Gastrocnemius medialis (tissue), 4 donors: ENCODE measurements around the gene TEX2.

Experiments
- POLR2A ChIP-seq, 2 donors: fragments of 450-650 bp; IDR thresholded peaks; one replicate each; pipeline ENCODE4 v1.6.1; 2017; ENCODE audit warnings: antibody characterized with exemption in 2 of 2, mild to moderate bottlenecking in 2 of 2, moderate library complexity in 2 of 2
- TF ChIP-seq, protein P1 (sequence below), 5 experiments: fragments of 450-650 bp in 3 of 5; fragments of 200-600 bp in 2 of 5; sonication (generic) in 2 of 5; IDR thresholded peaks in 4 of 5; conservative IDR thresholded peaks in 1 of 5; 1 replicate in 4 of 5; 2 replicates in 1 of 5; pipeline ENCODE4 v1.5.1; 2016 to 2019; ENCODE audit warnings: antibody characterized with exemption in 5 of 5, mild to moderate bottlenecking in 3 of 5, moderate library complexity in 3 of 5

DNA sequence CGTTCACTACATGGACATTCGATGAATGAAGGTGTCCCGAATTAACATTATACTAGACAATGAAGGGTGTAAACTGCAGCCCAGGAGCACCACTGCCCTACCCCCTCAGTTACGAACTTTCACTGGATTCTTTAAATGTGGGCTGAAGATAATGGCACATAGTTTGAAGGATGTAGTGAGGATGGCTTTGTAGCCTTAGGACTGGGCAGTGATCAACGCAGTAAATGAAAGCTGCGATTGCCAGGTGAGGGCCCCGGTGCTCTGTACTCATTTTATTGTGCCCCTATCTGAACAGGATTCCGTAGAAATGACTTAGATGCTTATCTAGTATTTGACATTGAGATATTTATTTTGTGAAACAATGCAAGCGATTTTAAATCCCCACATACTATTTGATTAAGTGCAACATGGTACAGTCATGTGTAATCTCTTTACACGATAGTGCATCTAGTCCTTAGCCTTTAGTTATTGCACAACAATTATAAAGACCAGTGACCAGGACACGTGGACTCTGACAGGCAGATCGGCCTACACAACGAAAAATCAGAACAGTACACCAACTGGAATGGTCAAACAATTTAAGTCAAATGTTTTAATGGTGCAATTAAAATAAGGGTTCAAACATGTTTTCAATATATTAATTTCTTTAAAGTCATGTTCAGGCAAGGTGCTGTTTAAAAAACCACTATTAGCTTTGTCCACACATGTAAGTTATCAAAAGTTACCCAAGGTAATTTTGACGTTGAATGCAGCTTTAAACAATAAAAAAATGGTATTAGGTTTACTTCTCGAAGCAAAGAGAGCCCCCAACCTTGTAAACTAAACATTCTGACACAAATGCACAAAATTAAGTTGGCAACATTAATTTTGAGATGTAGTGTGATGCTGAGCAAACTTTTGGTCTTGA lies 115.7 kb downstream of the TEX2 start:
- no peak for TF ChIP-seq POLR2A (IDR thresholded peaks at IDR 0.05)
- TF ChIP-seq, protein P1, sequence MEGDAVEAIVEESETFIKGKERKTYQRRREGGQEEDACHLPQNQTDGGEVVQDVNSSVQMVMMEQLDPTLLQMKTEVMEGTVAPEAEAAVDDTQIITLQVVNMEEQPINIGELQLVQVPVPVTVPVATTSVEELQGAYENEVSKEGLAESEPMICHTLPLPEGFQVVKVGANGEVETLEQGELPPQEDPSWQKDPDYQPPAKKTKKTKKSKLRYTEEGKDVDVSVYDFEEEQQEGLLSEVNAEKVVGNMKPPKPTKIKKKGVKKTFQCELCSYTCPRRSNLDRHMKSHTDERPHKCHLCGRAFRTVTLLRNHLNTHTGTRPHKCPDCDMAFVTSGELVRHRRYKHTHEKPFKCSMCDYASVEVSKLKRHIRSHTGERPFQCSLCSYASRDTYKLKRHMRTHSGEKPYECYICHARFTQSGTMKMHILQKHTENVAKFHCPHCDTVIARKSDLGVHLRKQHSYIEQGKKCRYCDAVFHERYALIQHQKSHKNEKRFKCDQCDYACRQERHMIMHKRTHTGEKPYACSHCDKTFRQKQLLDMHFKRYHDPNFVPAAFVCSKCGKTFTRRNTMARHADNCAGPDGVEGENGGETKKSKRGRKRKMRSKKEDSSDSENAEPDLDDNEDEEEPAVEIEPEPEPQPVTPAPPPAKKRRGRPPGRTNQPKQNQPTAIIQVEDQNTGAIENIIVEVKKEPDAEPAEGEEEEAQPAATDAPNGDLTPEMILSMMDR (IDR thresholded peaks at IDR 0.05 in 4 of 5, conservative IDR thresholded peaks at IDR 0.05 in 1 of 5): no peak
